Testis (tissue), 2 donors: ENCODE results near the gene ATXN7L1.

Source experiments
- POLR2A ChIP-seq: fragments of 450-650 bp; IDR thresholded peaks from one replicate; pipeline ENCODE4 v1.6.1; 2017; ENCODE audit warnings: antibody characterized with exemption, mild to moderate bottlenecking, moderate library complexity
- TF ChIP-seq, protein P1 (sequence below), 3 experiments: fragments of 450-650 bp in 2 of 3; fragments of 200-600 bp in 1 of 3; sonication (generic) in 1 of 3; IDR thresholded peaks; one replicate each; pipeline ENCODE4 v1.5.1; 2016 to 2019; ENCODE audit warnings: antibody characterized with exemption in 3 of 3, mild to moderate bottlenecking in 2 of 3, moderate library complexity in 1 of 3

DNA sequence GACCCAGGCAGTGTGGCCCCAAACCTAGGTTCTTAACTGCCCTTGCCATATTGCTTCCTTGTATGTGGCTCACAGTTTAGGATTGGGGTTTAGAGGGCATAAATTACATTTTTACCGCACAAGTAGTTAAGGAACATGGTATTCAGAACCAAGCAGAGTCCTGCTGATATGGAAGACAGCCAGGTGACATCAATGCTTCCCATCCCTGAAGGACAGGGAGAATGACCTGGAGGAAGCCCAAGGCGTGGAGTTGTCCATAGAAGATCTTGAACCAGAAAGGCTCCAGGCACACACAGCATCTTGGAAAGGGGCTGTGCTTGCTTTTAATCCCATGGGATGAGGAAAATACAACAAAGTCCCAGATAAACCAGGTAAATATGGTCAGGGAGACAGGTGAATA lies 48.3 kb downstream of the ATXN7L1 start:
- TF ChIP-seq, protein P1, sequence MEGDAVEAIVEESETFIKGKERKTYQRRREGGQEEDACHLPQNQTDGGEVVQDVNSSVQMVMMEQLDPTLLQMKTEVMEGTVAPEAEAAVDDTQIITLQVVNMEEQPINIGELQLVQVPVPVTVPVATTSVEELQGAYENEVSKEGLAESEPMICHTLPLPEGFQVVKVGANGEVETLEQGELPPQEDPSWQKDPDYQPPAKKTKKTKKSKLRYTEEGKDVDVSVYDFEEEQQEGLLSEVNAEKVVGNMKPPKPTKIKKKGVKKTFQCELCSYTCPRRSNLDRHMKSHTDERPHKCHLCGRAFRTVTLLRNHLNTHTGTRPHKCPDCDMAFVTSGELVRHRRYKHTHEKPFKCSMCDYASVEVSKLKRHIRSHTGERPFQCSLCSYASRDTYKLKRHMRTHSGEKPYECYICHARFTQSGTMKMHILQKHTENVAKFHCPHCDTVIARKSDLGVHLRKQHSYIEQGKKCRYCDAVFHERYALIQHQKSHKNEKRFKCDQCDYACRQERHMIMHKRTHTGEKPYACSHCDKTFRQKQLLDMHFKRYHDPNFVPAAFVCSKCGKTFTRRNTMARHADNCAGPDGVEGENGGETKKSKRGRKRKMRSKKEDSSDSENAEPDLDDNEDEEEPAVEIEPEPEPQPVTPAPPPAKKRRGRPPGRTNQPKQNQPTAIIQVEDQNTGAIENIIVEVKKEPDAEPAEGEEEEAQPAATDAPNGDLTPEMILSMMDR (IDR thresholded peaks at IDR 0.05): no peak
- TF ChIP-seq POLR2A: no peak
